WERI-Rb-1 (cell line): ENCODE data around the gene PNO1.

Experiments
- DNase-seq: peaks from one replicate; pipeline ENCODE4 v3.0.0-alpha.2; 2020
- H3K27ac ChIP-seq: fragments of 250-450 bp; sonication (Bioruptor Pico); 2 replicates; pipeline ENCODE4 v1.5.1; 2020; ENCODE audit warnings: mild to moderate bottlenecking, moderate library complexity
- H3K27me3 ChIP-seq: fragments of 250-450 bp; sonication (Bioruptor Pico); 2 replicates; pipeline ENCODE4 v1.5.1; 2021; ENCODE audit warnings: mild to moderate bottlenecking, low read depth, moderate library complexity; ENCODE audit not compliant: insufficient read depth, severe bottlenecking
- H3K36me3 ChIP-seq: fragments of 250-450 bp; sonication (Bioruptor Pico); 2 replicates; pipeline ENCODE4 v1.5.1; 2020; ENCODE audit warnings: mild to moderate bottlenecking, moderate library complexity
- H3K4me3 ChIP-seq: 2 replicates; pipeline ENCODE4 v1.5.1; 2011; ENCODE audit warnings: low read depth, mild to moderate bottlenecking, control low read depth, low read length
- H3K9me3 ChIP-seq: fragments of 250-450 bp; sonication (Bioruptor Pico); 2 replicates; pipeline ENCODE4 v1.5.1; 2021; ENCODE audit warnings: mild to moderate bottlenecking, moderate library complexity; ENCODE audit not compliant: severe bottlenecking
- CTCF ChIP-seq: IDR thresholded peaks from 2 replicates; pipeline ENCODE4 v1.5.1; 2011; ENCODE audit warnings: low read depth, mild to moderate bottlenecking, control low read depth, inconsistent platforms, low read length

Gene PNO1

GRCh38 chr2:68200157-68200787 lies 42.6 kb downstream of the PNO1 start:
- peaks cover 5% of the 10 kb centered on the region for H3K36me3 ChIP-seq
- H3K27ac ChIP-seq, result no peak overlapping the region
- H3K9me3 ChIP-seq, result no peaks in the 10 kb centered on the region
- no peak overlapping the region for H3K4me3 ChIP-seq
- H3K27me3 ChIP-seq, result no peaks in the 10 kb centered on the region
- no peak for DNase-seq
- TF ChIP-seq CTCF, result no peak

- H3K27me3 ChIP-seq, result no peaks in the 10 kb centered on the region
- H3K4me3 ChIP-seq, result no peak overlapping the region
- DNase-seq, result no peak
- no peaks in the 10 kb centered on the region for H3K9me3 ChIP-seq
- H3K36me3 ChIP-seq, result peaks cover 15% of the 10 kb centered on the region
- no peak for TF ChIP-seq CTCF
- no peak overlapping the region for H3K27ac ChIP-seq
These were observed 45.9 kb downstream of the PNO1 start for GRCh38 chr2:68203587-68203986.

- no peak overlapping the region for H3K27ac ChIP-seq
- H3K36me3 ChIP-seq, result peaks cover 26% of the 10 kb centered on the region
- no peak for DNase-seq
- no peaks in the 10 kb centered on the region for H3K27me3 ChIP-seq
- no peak for TF ChIP-seq CTCF
- H3K9me3 ChIP-seq, result no peaks in the 10 kb centered on the region
- H3K4me3 ChIP-seq, result no peak overlapping the region
These were observed 49.1 kb downstream of the PNO1 start for GRCh38 chr2:68206793-68207192.

- DNase-seq, result no peak
- peaks cover 29% of the 10 kb centered on the region for H3K36me3 ChIP-seq
- no peak for TF ChIP-seq CTCF
- no peaks in the 10 kb centered on the region for H3K27me3 ChIP-seq
- H3K27ac ChIP-seq, result no peak overlapping the region
- no peaks in the 10 kb centered on the region for H3K9me3 ChIP-seq
- no peak overlapping the region for H3K4me3 ChIP-seq
These were observed 56.7 kb downstream of the PNO1 start for GRCh38 chr2:68214381-68214780.

GRCh38 chr2:68216454-68217310 lies 59.0 kb downstream of the PNO1 start:
- no peak for TF ChIP-seq CTCF

GRCh38 chr2:68217729-68218128 lies 60.0 kb downstream of the PNO1 start:
- H3K4me3 ChIP-seq, result no peak overlapping the region
- H3K36me3 ChIP-seq, result peaks cover 11% of the 10 kb centered on the region
- H3K27me3 ChIP-seq, result no peaks in the 10 kb centered on the region
- no peak overlapping the region for H3K27ac ChIP-seq
- no peak for DNase-seq
- H3K9me3 ChIP-seq, result no peaks in the 10 kb centered on the region
- no peak for TF ChIP-seq CTCF

More at GRCh38 chr2:68216454-68217310, 59.0 kb downstream of the PNO1 start:
- Histone ChIP-seq H3K9me3 (no peaks in the 10 kb centered on the region), H3K27ac (no peak overlapping the region), H3K36me3 (peaks cover 18% of the 10 kb centered on the region), H3K27me3 (no peaks in the 10 kb centered on the region), H3K4me3 (no peak overlapping the region)
- no peak for DNase-seq
